ENCODE results near the gene RTF1. TPM values are rescaled to one million over a fixed set of nuclear protein-coding genes. Genes with fewer than 3 reads are reported as not detected.
"Not testable (repeated sequence)": the region's sequence is repeated elsewhere in the genome, so short reads cannot be mapped to it uniquely, and the experiment has no call there.

RTF1 gene
- polyA plus RNA-seq, 1 donor from 2014 or later: 39.2 TPM

DNA sequence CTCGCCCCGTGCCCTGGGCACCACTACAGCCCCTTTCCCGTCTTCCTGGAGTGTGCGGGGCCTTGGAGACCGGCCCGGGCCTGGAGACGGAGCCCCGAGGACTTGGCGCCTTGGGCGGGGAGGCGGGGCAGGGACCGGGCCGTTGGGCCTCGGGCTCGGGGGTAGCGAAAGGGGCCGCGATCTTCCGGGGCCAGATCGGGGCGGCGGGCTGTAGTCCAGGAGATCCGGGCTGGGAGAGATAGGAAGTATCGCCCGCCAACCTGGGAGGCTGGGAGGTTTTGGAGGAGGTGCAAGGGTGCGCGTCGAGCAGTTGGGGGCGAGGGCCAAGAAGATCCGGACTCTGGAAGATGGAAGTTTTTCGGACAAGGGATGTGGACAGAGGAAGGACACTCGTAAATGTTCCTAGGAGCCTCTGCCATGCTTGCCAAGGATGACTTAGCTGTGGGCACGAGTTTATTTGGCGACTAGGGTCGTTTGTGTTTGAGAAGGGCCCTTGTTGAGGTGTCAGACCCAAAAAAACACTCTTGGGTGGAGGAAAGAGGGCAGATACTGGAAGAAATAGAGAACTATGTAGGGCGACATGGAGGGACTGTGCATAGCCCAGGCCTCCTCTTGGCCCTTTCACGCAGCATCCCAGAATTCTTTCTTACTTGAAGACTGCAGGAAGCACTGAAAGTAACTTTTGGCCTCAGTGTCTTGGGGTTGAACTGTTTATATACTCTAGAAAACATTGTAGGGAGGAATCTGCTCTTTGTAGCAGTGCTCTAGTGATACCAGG lies 712 bp downstream of the RTF1 start:
- peaks cover 20 to 32% (median 28%) of the 10 kb centered on the region in 3 donors for H3K4me1 Mint-ChIP-seq
- peak overlapping the region; percentile 84 to 98 (median 93) for H3K27ac Mint-ChIP-seq
- H3K36me3 Mint-ChIP-seq: peaks cover 3% of the 10 kb centered on the region

GRCh38 chr15:41423979-41424659 lies 7.2 kb downstream of the RTF1 start:
- Mint-ChIP-seq H3K36me3 (peaks cover 3% of the 10 kb centered on the region), H3K27ac (peak overlapping the region; percentile 7 to 88 (median 28)), H3K27me3 (no peaks in the 10 kb centered on the region), H3K4me3 (peak overlapping the region in 3 of 4 donors; percentile 0 to 65 (median 52)), H3K9me3 (no peaks in the 10 kb centered on the region), H3K4me1 (peaks cover 13 to 28% (median 16%) of the 10 kb centered on the region in 3 donors)

More for the DNA sequence above, 712 bp downstream of the RTF1 start:
- Mint-ChIP-seq H3K27me3 (no peaks in the 10 kb centered on the region), H3K4me3 (peak overlapping the region; percentile 95 to 99 (median 98)), H3K9me3 (no peaks in the 10 kb centered on the region)

DNA sequence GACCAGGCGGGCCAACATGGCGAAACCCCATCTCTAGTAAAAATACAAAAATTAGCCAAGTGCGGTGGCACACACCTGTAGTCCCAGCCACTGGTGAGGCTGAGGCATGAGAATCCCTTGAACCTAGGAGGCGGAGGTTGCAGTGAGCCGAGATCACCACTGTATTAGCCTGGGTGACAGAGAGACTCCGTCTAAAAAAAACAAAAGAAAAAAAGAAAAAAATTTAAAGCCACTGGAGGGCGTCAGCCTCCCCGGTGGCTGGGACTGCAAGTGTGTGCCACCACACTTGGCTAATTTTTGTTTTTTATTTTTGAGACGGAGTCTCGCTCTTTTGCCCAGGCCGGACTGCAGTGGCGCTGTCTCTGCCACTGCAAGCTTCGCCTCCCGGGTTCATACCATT lies 7.9 kb downstream of the RTF1 start:
- Mint-ChIP-seq H3K4me3 (peak overlapping the region in 2 of 4 donors; percentile 52 to 65), H3K36me3 (peaks cover 3% of the 10 kb centered on the region), H3K9me3 (no peaks in the 10 kb centered on the region), H3K4me1 (peaks cover 20 to 32% (median 22%) of the 10 kb centered on the region in 3 donors), H3K27ac (peak overlapping the region; percentile 7 to 85 (median 28)), H3K27me3 (no peaks in the 10 kb centered on the region)

- H3K27me3 Mint-ChIP-seq, H3K9me3 Mint-ChIP-seq, H3K27ac Mint-ChIP-seq, H3K36me3 Mint-ChIP-seq, H3K4me3 Mint-ChIP-seq: not testable (repeated sequence)
- H3K4me1 Mint-ChIP-seq: peaks cover 14 to 26% (median 20%) of the 10 kb centered on the region in 3 donors
Measured at GRCh38 chr15:41425907-41426306, 9.0 kb downstream of the RTF1 start.

DNA sequence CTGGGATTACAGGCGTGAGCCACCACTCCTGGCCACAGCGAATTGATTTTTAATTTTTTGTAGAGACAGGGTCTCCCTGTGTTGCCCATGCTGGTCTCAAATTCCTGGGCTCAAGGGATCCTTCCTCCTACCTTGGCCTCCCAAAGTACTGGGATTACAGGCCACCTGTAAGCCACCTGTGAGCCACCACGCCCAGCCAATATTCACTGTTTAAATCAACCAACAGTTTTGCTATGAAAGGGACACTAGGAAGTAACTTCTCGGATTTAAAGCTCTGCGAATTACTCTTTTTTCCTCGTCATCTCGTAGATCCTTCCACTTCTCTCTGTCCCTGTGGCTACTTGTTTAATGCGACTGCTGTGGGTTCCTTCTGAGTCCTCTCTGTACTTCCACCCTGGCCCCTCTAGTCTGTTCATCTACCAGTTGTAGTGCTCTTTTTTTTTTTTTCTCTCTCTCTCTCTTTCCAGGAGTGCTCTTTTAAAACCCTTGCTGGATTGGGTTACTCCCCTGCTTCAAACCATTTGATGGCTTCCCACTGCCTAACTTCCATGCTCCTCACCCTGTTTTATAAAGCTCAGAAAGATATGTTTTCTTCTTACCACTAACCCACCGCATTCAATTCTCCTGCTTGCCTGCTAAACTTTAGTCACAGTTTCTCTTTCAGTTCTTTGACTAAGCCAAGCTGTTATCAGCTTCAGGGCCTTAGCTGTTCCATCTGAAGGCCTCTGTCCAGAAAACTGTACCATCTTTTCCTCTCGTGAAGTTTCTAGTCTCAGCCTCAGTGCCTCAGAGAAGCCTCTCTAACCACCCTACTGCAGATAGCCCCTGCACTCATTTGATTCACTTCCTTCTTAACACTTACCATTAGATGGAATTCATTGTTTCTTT lies 12.4 kb downstream of the RTF1 start:
- Mint-ChIP-seq H3K27me3 (no peaks in the 10 kb centered on the region), H3K9me3 (no peaks in the 10 kb centered on the region), H3K36me3 (peaks cover 3% of the 10 kb centered on the region), H3K27ac (peak overlapping the region; percentile 4 to 92 (median 21)), H3K4me3 (peak overlapping the region; percentile 36 to 84 (median 38)), H3K4me1 (peaks cover 12 to 23% (median 17%) of the 10 kb centered on the region in 3 donors)

- Mint-ChIP-seq H3K27ac (no peak overlapping the region), H3K9me3 (no peaks in the 10 kb centered on the region), H3K27me3 (no peaks in the 10 kb centered on the region), H3K4me1 (peaks cover 5% of the 10 kb centered on the region in 3 donors), H3K4me3 (no peak overlapping the region), H3K36me3 (no peaks in the 10 kb centered on the region)
Measured at GRCh38 chr15:41435037-41435786, 18.3 kb downstream of the RTF1 start.

DNA sequence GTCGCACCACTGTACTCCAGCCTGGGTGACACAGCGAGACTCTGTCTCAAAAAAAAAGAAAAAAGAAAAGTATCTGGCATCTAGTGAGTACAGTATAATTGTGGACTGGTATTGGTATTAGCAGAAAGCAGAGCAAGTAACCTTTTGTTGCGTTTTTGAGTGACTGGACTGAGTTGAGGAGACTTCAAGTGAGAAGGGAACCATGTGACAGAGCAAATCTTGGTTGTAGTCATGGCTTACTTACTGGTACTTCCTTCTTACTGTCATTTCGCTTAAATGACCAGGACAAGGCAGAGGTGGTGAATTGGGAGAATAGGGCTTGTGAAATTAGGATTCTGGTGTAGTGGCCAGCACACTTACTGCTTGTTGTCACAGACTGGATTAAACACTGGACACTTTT lies 20.6 kb downstream of the RTF1 start:
- H3K27me3 Mint-ChIP-seq: no peaks in the 10 kb centered on the region
- no peaks in the 10 kb centered on the region for H3K9me3 Mint-ChIP-seq
- H3K4me3 Mint-ChIP-seq: no peak overlapping the region
- no peaks in the 10 kb centered on the region for H3K36me3 Mint-ChIP-seq
- no peak overlapping the region for H3K27ac Mint-ChIP-seq
- peaks cover 4 to 5% (median 5%) of the 10 kb centered on the region in 3 donors for H3K4me1 Mint-ChIP-seq

DNA sequence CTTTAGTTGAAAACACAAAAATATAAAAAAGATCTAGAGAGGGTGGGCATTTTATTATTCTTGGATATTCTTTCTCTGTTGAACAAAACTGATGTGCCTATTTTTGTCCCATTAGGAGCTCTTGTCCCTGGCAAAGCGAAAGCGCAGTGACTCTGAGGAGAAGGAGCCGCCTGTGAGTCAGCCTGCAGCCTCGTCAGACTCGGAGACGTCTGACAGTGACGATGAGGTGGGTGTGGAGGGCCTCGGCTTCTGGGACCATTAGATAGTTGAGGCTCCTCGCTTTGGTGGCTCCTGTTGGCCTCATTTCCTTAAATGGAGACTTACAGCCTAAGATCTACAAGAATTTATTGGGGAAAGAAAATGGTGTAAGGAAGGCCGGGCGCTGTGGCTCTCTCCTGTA lies 21.3 kb downstream of the RTF1 start:
- Mint-ChIP-seq H3K36me3 (peaks cover 1% of the 10 kb centered on the region), H3K4me1 (peaks cover 4 to 5% (median 5%) of the 10 kb centered on the region in 3 donors), H3K9me3 (no peaks in the 10 kb centered on the region), H3K27me3 (no peaks in the 10 kb centered on the region), H3K4me3 (no peak overlapping the region), H3K27ac (no peak overlapping the region)

- not testable (repeated sequence) for H3K4me1 Mint-ChIP-seq, H3K9me3 Mint-ChIP-seq, H3K4me3 Mint-ChIP-seq, H3K36me3 Mint-ChIP-seq, H3K27me3 Mint-ChIP-seq
- peak overlapping the region in 1 of 3 donors; percentile 31 for H3K27ac Mint-ChIP-seq
Measured at GRCh38 chr15:41438745-41439144, 21.9 kb downstream of the RTF1 start.

- peaks cover 3% of the 10 kb centered on the region for H3K36me3 Mint-ChIP-seq
- H3K4me3 Mint-ChIP-seq: no peak overlapping the region
- no peaks in the 10 kb centered on the region for H3K9me3 Mint-ChIP-seq
- H3K4me1 Mint-ChIP-seq: peaks cover 5 to 12% (median 7%) of the 10 kb centered on the region in 3 donors
- H3K27me3 Mint-ChIP-seq: no peaks in the 10 kb centered on the region
- peak overlapping the region in 1 of 3 donors; percentile 18 for H3K27ac Mint-ChIP-seq
Measured at GRCh38 chr15:41443275-41443674, 26.4 kb downstream of the RTF1 start.

DNA sequence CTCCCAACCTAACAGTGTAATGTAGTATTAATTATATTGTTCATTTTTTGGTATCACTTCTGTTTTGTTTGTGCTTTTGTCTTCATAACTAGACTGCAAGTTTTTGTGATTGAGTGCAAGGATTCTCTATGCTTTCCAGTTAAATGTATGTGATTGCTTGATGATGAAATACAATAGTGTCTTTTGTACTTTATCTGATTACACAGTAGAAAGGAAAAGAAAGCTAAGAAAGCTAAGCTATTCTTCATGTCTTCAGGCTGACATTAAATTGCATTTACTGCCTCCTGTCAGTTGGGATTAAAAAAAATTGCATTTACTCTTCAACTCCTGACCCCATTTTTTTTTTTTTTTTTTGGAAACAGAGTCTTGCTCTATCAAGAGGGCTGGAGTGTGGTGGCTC lies 28.5 kb downstream of the RTF1 start:
- no peaks in the 10 kb centered on the region for H3K9me3 Mint-ChIP-seq
- H3K4me3 Mint-ChIP-seq: no peak overlapping the region
- H3K4me1 Mint-ChIP-seq: peaks cover 5 to 12% (median 7%) of the 10 kb centered on the region in 3 donors
- no peaks in the 10 kb centered on the region for H3K27me3 Mint-ChIP-seq
- H3K27ac Mint-ChIP-seq: no peak overlapping the region
- H3K36me3 Mint-ChIP-seq: peaks cover 3% of the 10 kb centered on the region

DNA sequence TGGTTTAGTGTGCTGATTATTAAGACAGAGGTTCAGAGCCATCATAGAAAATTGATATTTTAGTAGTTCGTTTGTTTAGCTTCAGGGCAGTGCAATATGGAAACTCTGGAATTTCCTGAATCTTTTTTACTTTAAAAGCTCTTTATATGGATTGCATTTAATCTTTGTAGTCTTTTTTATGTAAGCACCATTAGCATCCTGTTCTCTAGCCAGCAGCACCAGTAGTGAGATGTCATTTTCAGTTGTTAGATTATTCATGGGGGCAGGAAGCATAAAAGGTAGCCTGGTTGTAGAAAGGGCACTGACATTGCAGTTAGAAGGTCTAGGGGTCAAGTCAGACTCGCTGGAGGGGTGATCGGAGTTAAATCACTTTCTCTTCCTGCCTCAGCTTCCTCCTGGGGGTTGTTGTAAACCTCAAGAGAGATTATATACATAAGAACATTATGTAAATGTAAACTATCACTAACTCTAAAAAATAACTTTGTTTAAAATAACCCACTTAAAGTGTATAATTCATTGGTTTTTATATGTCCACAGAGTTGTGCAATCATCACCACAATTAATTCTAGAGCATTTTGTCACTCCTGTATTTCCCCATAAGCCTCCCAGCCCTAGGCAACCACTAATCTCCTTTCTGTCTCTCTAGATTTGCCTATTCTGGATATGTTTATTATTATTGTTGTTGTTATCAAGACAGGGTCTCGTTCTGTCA lies 45.3 kb downstream of the RTF1 start:
- Mint-ChIP-seq H3K36me3 (peaks cover 19% of the 10 kb centered on the region), H3K27me3 (no peaks in the 10 kb centered on the region), H3K9me3 (no peaks in the 10 kb centered on the region), H3K4me1 (peaks cover 2 to 10% (median 5%) of the 10 kb centered on the region in 3 donors), H3K4me3 (no peak overlapping the region), H3K27ac (no peak overlapping the region)

- Mint-ChIP-seq H3K4me3 (no peak overlapping the region), H3K4me1 (peaks cover 2 to 10% (median 5%) of the 10 kb centered on the region in 3 donors), H3K27ac (no peak overlapping the region), H3K27me3 (no peaks in the 10 kb centered on the region), H3K9me3 (peaks cover 0 to 1% (median 0%) of the 10 kb centered on the region in 3 donors), H3K36me3 (peaks cover 15% of the 10 kb centered on the region)
Measured at GRCh38 chr15:41464889-41465580, 48.1 kb downstream of the RTF1 start.
